HUDEP-2 (cell line): ENCODE results near the gene REXO1.

ENCODE experiments used
- DNase-seq, 76 experiments: peaks; one replicate each; lab custom pipeline; 2025; ENCODE audit not compliant: unreplicated experiment in 76 of 76; lab: John Stamatoyannopoulos, UW

Gene REXO1

GRCh38 chr19:1817553-1818179 lies 30.6 kb downstream of the REXO1 start:
- no peak for DNase-seq

GRCh38 chr19:1816530-1817298 lies 31.6 kb downstream of the REXO1 start:
- DNase-seq: no peak

GRCh38 chr19:1815605-1816529 lies 32.4 kb downstream of the REXO1 start:
- no peak for DNase-seq

DNA sequence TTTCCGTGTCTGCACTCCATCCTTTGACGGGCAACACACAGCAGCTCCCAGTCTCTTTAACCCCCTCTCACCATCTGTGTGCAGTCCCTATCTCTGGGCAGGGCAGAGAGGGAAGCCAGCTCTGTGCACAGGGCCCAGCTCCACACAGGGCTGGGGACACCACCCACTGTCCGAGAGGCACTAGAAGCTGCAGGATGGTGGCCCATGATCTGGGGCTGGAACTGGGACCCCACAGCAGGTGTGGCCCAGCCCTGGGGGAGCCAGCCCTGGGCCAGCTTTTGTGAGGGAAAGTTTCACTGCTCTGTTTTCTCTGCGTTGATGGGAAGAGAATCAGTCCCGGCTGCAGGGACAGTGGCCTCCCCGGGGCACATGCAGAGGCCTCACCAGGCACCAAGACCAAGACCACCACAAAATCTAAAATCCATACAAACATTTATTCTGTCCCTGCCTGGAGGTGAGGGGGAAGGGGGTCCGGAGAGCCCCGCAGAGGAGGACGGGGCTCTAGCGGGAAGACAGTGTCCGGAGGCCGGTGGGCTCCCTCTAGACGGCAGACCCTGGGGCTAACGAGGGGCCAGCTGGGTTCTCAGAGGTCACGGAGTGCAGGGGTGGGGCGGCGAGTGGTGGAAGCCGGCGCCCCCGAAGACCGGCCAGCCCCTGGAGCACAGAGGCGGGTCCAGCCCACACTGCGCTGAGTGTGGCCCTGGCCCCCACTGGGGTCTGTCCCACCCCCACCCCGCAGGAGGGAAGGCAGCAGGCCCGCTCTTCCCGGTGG lies 33.3 kb downstream of the REXO1 start:
- DNase-seq: no peak

DNA sequence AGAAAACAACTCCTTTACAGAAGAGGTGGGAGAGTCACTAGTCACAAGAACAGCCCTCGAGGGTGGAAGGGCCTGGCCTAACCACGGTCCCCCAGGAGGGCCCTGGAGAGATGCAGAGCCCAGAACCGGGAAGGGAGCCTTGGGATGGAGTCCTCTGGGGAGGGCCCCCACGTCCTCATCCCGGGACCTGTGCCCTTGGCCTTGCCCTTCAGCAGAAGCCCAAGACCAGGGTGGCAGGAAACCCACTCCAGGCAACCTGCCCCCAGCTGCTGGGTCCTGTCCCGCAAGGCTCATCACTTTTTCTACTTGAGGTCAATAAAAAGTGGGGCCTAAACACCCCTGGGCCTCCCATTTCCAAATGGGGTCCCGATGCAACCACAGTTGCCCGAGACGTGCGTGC lies 33.9 kb downstream of the REXO1 start:
- DNase-seq: no peak

GRCh38 chr19:1813192-1814182 lies 34.8 kb downstream of the REXO1 start:
- peak in 2 of 76 experiments; percentile 58 to 85 for DNase-seq

DNA sequence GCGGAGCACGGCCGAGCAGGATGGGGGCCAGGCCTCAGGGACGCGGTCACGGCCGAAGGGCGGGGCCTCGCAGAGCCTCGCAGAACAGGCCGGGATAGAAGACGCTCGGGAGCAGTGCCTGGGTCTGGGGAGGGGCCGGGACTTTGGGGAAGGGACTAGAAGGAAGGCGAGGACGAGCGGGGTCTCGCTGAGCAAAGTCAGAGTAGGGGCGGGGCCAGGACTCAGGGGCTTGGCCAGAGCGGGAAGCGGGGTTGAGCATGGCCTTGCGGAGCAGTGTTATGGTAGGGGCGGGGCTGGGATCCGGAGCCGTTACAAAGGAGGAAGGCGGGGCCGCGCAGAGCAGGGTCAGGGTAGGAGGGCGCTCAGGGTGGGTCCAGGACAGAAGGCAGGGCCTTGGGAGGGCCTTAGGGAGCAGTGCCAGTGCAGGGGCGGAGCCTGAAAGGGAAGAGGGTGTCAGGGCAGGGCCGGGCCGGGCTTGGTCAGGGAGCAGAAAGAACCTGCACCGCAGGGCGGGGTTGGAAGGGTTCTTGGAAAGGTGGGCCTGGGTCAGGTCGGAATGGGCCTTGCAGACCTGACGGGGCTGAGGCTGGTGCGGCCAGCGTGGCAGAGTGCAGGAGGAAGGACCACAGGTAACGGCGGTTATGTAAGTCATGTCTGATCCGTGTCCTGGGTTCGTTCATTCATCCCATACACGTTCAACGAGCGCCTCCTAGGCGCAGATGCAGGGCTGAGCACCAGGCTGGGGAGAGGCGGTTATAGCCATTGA lies 35.7 kb downstream of the REXO1 start:
- peak; percentile 89 to 100 (median 99) for DNase-seq

- DNase-seq: peak in 10 of 76 experiments; percentile 93 to 99 (median 98)
Observed at GRCh38 chr19:1811942-1812425, 36.3 kb downstream of the REXO1 start, which contains the start of gene ATP8B3. Gene ATP8B3, minus strand, starts transcription at chr19:1812276. Its CDS starts 540 bp downstream, at chr19:1811736.

DNA sequence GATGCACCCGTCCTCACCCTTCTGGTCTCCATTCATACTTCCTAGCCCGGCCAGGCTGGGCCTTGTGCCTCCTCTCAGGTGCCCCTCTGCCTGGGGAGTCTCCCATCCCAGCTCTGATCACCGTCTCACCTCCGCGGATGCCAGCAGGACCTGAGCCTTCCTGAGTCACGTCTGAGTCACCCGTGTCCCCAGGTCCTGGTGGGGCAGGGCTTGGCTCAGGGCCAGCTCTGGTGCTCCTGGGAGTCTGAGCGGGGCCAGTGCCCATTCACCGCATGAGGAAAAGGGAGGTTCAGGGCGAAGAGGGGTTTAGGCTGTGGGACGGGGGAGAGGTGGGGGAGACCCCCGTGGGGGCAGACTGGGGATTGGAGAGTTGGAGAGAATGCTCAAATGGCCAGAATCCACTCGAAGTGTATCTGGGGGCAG lies 36.8 kb downstream of the REXO1 start:
- DNase-seq: peak in 62 of 76 experiments; percentile 24 to 83 (median 67)

- DNase-seq: no peak
Observed at GRCh38 chr19:1810439-1811160, 37.7 kb downstream of the REXO1 start.

- no peak for DNase-seq
Observed at GRCh38 chr19:1809678-1810077, 38.6 kb downstream of the REXO1 start.

GRCh38 chr19:1808395-1808731 lies 39.9 kb downstream of the REXO1 start:
- no peak for DNase-seq

DNA sequence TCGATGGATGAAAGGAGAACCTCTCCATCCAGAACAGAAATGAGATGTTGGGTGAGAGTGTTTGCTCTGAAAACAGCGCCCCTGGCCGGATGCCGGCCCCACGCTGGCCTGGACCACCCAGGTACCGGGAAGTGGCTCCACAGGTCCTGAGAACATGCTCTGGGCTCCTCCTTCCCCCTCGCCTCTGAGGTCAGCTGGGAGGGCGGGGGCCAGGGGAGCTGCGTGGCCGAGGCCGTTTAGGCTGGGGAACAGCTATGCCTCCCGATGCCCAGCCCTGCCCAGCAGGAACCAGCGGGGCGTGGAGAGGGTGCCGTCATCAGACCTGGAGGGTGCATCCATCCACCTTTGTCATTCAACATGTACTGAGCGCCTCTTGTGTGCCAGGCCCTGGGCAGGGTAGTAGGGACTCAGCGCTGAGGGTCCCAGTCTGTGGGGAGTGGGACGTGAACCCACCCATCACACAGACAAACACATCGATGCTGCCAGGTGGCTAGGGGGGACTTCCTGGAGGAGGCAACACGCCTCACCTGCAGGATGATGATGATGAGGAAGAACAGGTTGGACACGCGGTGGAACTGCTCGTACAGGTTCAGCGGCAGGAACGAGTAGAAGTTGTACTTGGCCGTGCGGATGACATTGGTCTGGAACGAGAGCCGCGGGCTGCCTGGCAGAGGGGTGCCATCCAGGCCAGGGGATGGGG lies 40.4 kb downstream of the REXO1 start:
- no peak for DNase-seq

DNA sequence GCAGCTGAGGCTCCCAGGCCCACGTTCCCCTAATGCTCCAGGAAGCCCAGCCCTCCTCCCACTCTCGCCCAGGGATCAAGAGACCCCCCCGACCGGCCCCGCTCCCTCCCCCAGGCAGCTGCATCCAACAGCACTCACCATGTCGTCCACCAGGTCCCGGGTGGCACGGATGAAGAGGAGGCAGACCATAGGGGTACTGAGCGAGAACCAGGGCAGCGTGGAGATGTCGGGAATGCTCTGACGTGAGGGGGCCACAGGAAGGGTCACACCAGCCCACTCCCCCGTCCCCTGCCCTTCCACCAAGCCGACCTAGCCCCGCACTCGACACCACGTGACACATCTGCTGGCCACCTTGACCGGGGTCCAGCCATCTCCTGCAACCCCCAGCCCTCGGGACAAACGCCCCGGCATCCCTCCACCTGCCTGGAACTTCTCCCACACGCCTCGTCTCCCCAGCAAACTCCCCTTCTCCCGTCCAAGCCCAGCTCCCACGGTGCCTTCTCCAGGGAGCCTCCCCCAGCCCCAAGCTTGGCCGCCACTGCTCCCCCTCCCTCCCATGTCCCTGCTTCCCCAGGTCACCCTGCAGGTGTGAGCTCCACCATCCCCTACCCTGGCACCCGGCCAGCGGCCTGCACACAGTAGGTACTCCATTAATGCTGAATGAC lies 41.1 kb downstream of the REXO1 start:
- DNase-seq: no peak

- no peak for DNase-seq
Observed at GRCh38 chr19:1806184-1807029, 41.9 kb downstream of the REXO1 start.
